Retinal pigment epithelial cell (primary cell): ENCODE measurements around the gene AKAP5.

Experiments
- DNase-seq: peaks from one replicate; pipeline ENCODE4 v3.0.0-alpha.2; 2010; ENCODE audit warnings: low read depth
- H3K4me3 ChIP-seq: 2 replicates; pipeline ENCODE4 v1.5.1; 2011; ENCODE audit warnings: mild to moderate bottlenecking, low read length, control low read depth, moderate library complexity
- TF ChIP-seq, protein P1 (sequence below): conservative IDR thresholded peaks from 2 replicates; pipeline ENCODE4 v1.5.1; 2011; ENCODE audit warnings: low read depth, low read length, control low read depth, inconsistent platforms

AKAP5 gene, protein sequence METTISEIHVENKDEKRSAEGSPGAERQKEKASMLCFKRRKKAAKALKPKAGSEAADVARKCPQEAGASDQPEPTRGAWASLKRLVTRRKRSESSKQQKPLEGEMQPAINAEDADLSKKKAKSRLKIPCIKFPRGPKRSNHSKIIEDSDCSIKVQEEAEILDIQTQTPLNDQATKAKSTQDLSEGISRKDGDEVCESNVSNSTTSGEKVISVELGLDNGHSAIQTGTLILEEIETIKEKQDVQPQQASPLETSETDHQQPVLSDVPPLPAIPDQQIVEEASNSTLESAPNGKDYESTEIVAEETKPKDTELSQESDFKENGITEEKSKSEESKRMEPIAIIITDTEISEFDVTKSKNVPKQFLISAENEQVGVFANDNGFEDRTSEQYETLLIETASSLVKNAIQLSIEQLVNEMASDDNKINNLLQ

DNA sequence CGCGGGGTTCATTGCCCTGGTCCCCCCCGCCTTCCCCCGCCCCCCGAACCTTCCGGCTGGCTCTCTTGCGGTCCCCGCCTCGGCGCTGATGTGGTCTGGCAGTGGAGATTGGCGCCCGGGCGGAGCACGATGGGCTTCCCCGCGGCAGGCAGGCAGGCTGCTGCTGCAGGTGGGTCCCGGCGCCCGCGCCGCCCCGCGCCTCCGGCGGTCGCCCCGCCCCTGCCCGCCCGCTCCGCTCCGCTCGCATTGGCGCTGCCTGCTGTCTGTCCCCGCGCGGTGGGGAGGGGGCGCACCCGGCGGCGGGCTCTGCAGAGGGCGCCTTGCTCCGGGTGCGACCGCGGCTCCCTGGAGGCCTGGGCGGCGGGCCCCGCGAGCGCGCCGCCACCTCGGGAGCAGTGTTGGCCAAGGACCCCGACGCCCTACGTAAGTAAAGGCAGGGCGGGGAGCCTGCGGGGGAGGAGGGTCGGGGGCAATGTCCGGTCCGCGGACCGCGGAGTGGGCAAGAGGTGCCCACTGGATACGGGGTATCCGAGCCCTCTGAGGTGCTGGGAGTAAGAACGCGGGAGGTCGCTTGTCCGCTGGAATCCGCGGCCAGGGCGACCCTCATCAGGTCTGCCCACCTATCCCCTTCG is at the start of gene AKAP5:
Gene AKAP5, plus strand, starts transcription at position 309 of the 632 bp plus-strand sequence. CDS start 2,896 bp downstream, outside the sequence.
- TF ChIP-seq, protein P1, sequence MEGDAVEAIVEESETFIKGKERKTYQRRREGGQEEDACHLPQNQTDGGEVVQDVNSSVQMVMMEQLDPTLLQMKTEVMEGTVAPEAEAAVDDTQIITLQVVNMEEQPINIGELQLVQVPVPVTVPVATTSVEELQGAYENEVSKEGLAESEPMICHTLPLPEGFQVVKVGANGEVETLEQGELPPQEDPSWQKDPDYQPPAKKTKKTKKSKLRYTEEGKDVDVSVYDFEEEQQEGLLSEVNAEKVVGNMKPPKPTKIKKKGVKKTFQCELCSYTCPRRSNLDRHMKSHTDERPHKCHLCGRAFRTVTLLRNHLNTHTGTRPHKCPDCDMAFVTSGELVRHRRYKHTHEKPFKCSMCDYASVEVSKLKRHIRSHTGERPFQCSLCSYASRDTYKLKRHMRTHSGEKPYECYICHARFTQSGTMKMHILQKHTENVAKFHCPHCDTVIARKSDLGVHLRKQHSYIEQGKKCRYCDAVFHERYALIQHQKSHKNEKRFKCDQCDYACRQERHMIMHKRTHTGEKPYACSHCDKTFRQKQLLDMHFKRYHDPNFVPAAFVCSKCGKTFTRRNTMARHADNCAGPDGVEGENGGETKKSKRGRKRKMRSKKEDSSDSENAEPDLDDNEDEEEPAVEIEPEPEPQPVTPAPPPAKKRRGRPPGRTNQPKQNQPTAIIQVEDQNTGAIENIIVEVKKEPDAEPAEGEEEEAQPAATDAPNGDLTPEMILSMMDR: no peak
- no peak for DNase-seq
- peak within 1 kb of the TSS; percentile 75 for H3K4me3 ChIP-seq

DNA sequence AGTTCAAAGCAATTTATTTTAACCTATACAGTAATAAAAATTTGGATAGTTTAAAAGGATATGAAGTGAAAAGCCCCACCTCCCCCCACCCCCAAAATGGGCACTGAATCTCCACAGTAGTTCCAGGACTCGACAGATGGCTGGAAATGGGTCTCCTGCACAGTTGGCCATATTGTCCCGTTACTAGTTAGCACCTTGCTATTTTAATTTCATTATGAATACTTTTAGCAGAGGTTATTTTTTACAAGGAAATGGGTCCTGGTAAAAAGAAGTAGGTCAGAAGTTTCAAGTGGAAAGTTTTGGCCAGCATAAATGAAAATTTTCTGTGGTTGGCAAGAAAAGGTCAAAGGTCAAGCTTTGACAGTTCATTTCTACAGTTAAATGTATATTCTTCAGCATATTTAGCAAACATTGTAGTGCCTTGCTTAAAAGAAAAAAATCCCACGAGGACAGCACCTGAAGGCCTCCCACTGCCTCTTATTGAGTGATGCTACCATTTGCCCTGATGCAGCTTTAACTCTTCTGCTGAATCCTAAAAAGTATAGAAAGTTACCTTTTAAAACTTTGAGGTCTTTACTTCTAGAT is 48.9 kb upstream of the AKAP5 start:
- no peak for DNase-seq
- H3K4me3 ChIP-seq: no peak overlapping the region
- TF ChIP-seq, protein P1: no peak

DNA sequence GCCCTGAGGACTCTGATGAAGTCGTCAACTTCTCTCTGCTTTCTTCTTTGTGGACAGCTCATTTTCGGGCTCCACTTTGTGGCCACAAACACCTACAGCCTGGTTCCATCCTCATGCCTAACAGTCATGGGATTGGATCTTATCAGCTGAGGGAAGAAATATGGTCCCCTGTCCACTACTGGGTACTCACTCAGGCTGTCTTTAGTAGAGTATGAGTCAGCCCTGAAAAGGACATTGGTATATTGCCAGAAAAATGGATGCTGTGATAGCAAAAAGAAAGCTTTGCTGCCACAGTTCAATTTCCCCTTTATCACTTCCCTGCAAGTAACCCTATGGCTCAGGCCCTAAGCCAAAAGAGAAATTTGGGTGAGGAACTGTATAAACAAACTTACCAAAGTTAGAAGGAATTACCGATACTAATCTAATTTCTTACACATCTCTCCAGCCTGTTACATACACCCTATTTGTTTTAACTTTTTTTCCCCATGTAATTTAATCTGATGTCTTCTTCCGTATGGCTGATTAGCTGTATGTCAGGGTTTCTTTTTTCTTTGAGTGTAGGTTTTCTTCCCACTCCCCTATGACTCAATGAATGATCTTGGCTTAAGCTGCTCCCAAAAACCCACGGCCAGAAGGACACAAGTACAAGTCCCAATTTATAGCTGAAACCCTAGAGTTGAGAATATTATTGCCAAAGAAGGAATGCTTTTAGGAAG is 48.1 kb upstream of the AKAP5 start:
- DNase-seq: no peak
- H3K4me3 ChIP-seq: no peak overlapping the region
- TF ChIP-seq, protein P1: no peak

DNA sequence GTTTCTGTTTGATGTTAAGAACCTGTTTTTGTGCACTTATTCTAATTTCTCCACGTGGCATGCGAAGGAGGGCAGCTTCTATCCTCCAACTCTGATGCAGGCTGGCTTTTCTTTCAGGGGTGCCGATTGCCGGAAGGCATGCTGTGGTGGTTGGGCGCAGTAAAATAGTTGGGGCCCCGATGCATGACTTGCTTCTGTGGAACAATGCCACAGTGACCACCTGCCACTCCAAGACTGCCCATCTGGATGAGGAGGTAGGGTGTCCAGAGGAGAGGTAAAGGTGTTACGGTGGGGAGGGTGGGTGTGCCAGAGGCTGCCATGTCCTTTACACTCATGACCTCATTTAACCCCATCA is 47.6 kb upstream of the AKAP5 start:
- DNase-seq: no peak
- TF ChIP-seq, protein P1: no peak
- H3K4me3 ChIP-seq: no peak overlapping the region

DNA sequence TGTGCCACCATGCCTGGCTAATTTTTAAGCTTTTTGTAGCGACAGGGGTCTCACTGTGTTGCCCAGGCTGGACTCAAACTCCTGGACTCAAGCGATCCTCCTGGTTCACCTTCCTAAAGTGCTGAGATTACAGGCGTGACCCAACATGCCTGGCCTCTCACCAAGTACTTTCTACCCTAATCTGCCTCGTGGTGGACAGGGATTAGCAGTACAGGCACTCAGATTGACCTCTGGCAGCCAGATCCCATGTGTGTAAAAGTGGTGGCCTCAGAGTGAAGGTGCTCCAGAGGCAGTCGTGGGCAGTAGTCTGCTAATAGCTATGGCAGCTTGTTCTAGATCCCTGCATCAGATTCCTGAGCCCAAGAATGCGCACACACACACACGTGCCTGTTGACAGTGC is 46.3 kb upstream of the AKAP5 start:
- no peak for DNase-seq
- no peak overlapping the region for H3K4me3 ChIP-seq
- TF ChIP-seq, protein P1: no peak

DNA sequence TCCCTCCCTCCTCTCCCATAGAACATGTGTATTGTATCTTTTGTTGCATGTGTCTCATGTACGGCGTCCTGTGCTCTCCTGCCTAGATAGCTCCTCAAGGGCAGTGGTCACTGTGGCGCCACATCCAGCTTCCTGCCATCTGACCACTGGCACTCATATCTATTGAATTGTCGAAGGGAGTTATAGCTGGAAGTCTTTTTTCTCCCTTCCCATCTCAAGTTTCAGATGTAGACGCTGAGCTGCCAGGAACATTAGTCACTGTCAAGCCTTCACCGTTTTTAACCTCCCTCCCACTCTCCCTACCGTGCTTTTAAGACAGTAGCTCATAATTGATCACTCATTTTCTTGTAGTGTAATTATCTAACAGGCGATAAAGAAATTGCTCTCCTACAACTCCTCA is 44.1 kb upstream of the AKAP5 start:
- no peak for DNase-seq
- TF ChIP-seq, protein P1: no peak
- H3K4me3 ChIP-seq: no peak overlapping the region
